Endothelial cell of umbilical vein (primary cell): Measurements from ENCODE around the gene LRRK1. TPM values are rescaled to one million over a fixed set of nuclear protein-coding genes. Genes with fewer than 3 reads are reported as not detected.

Source experiments
- BruUV-seq: library from RNA; stranded (reverse); fragments of 400-500 nt; replicated peaks from 2 replicates; lab custom pipeline; 2021; lab: Mats Ljungman, UMichigan
- CTCF ChIA-PET: fragments of 300-600, 350-600 bp; sonication (Branson Sonifier 250); formaldehyde crosslinking; loops from one replicate; lab custom pipeline; 2021; ENCODE audit warnings: antibody characterized with exemption, inconsistent platforms; lab: Charles Lee
- POLR2A ChIA-PET: fragments of 300-600, 350-600 bp; sonication (Branson Sonifier 250); formaldehyde crosslinking; loops from one replicate; lab custom pipeline; 2021; ENCODE audit warnings: antibody characterized with exemption, inconsistent platforms; lab: Charles Lee
- DNase-seq: peaks from one replicate; pipeline ENCODE4 v3.0.0-alpha.2; 2011; ENCODE audit warnings: low read depth, low spot score
- FAIRE-seq: peaks from 2 replicates; lab custom pipeline; 2011; peaks lifted over from hg19 to GRCh38; lab: Jason Lieb, UNC
- H2AFZ ChIP-seq: 2 replicates; pipeline ENCODE4 v1.6.0; 2012; ENCODE audit warnings: low read depth, low read length, control low read depth, inconsistent platforms
- H3K27ac ChIP-seq: 2 replicates; pipeline ENCODE4 v1.5.1; 2011; ENCODE audit warnings: low read depth, mild to moderate bottlenecking, control low read depth, low read length, moderate library complexity; ENCODE audit not compliant: insufficient read depth
- H3K27me3 ChIP-seq, 2 experiments: 2 replicates each; pipeline versions ENCODE4 v1.6.0 to v1.6.1; 2011; ENCODE audit warnings: low read length in 2 of 2, mixed read lengths in 1 of 2; ENCODE audit not compliant: control insufficient read depth in 2 of 2, insufficient read depth in 2 of 2
- H3K36me3 ChIP-seq, 2 experiments: 2 replicates in 1 of 2; 3 replicates in 1 of 2; pipeline ENCODE4 v1.5.1; 2011; ENCODE audit warnings: low read length in 2 of 2, mild to moderate bottlenecking in 1 of 2, moderate library complexity in 1 of 2; ENCODE audit not compliant: control insufficient read depth in 2 of 2, insufficient read depth in 2 of 2; ENCODE audit errors: extremely low read depth in 1 of 2
- H3K4me1 ChIP-seq: 3 replicates; pipeline ENCODE4 v1.5.1; 2011; ENCODE audit warnings: mild to moderate bottlenecking, low read length; ENCODE audit not compliant: control insufficient read depth, insufficient read depth; ENCODE audit errors: extremely low read depth
- H3K4me2 ChIP-seq: 2 replicates; pipeline ENCODE4 v1.6.1; 2011; ENCODE audit warnings: low read length, control low read depth, mixed read lengths; ENCODE audit not compliant: insufficient read depth
- H3K4me3 ChIP-seq, 3 experiments: fragments of 200-600 bp in 1 of 3; sonication (generic), shearing (Covaris generic) in 1 of 3; replicated peaks in 1 of 3; 2 replicates each; pipeline ENCODE4 v1.5.1; 2011 to 2016; ENCODE audit warnings: control low read depth in 3 of 3, low read length in 3 of 3, mild to moderate bottlenecking in 2 of 3, inconsistent platforms in 1 of 3, low read depth in 1 of 3, moderate library complexity in 1 of 3; ENCODE audit not compliant: insufficient read depth in 1 of 3
- H3K79me2 ChIP-seq: 2 replicates; pipeline ENCODE4 v1.6.0; 2012; ENCODE audit warnings: low read length, inconsistent platforms; ENCODE audit not compliant: control insufficient read depth, insufficient read depth
- H3K9ac ChIP-seq: replicated peaks from 2 replicates; pipeline ENCODE3; 2011; ENCODE audit warnings: low read length, control low read depth; ENCODE audit not compliant: insufficient read depth; ENCODE audit errors: extremely low read depth
- H3K9me1 ChIP-seq: replicated peaks from 3 replicates; pipeline ENCODE4 v1.6.0; 2011; ENCODE audit warnings: mild to moderate bottlenecking, low read length; ENCODE audit not compliant: control insufficient read depth, insufficient read depth; ENCODE audit errors: extremely low read depth
- H3K9me3 ChIP-seq: replicated peaks from 2 replicates; pipeline ENCODE4 v1.5.1; 2012; ENCODE audit warnings: low read length, inconsistent platforms; ENCODE audit not compliant: control insufficient read depth, insufficient read depth
- H4K20me1 ChIP-seq: replicated peaks from 2 replicates; pipeline ENCODE3; 2011; ENCODE audit warnings: mild to moderate bottlenecking, low read length; ENCODE audit not compliant: control insufficient read depth, insufficient read depth; ENCODE audit errors: extremely low read depth
- FOS ChIP-seq: IDR thresholded peaks from 2 replicates; pipeline ENCODE4 v1.6.1; 2011; ENCODE audit warnings: mild to moderate bottlenecking, low read length, moderate library complexity, borderline replicate concordance; ENCODE audit not compliant: insufficient read depth
- dilution Hi-C: fragments of 300-500 bp; cut with MboI; formaldehyde crosslinking; loops from one replicate; pipeline ENCODE4 v1.15.0; 2019; ENCODE audit warnings: low sequenced_read_pairs; ENCODE audit not compliant: extremely low pct_ligation_motif_present
- intact Hi-C: fragments of 100-400 bp; cut with micrococcal nuclease; formaldehyde crosslinking; loops from one replicate; pipeline ENCODE4 v1.10.0; 2022
- polyA plus RNA-seq, 4 experiments: library from polyadenylated mRNA; depleted of rRNA in 3 of 4; stranded (reverse) in 3 of 4; unstranded in 1 of 4; fragments of >200 nt; gene quantifications; 2 replicates each; pipeline versions ENCODE4 v1.2.1 to v1.2.3, GENCODE V29; 2011 to 2012; ENCODE audit warnings: missing spikeins in 1 of 4
- total RNA-seq: library from RNA; stranded (reverse); gene quantifications from 2 replicates; pipeline ENCODE4 v1.2.3, GENCODE V29; 2021
- TF ChIP-seq, protein P1 (sequence below), 2 donors: IDR thresholded peaks; 1 replicate in 1 of 2; 2 replicates in 1 of 2; pipeline ENCODE4 v1.5.1; 2011; ENCODE audit warnings: low read length in 2 of 2, mild to moderate bottlenecking in 2 of 2, moderate library complexity in 2 of 2, control low read depth in 1 of 2, inconsistent platforms in 1 of 2, low read depth in 1 of 2; ENCODE audit not compliant: insufficient read depth in 1 of 2; ENCODE audit errors: extremely low read depth in 1 of 2

Gene LRRK1
- total and polyA plus RNA-seq, 2 donors (not counting 3 experiments of a cell fraction or from before 2014, with no cell fraction given), result 11.0 to 22.1 TPM

GRCh38 chr15:101006931-101007691, 88.0 kb downstream of the LRRK1 start:
- FAIRE-seq (peak; percentile 92), DNase-seq (peak; percentile 75)
- no peak for TF ChIP-seq FOS
- TF ChIP-seq, protein P1, sequence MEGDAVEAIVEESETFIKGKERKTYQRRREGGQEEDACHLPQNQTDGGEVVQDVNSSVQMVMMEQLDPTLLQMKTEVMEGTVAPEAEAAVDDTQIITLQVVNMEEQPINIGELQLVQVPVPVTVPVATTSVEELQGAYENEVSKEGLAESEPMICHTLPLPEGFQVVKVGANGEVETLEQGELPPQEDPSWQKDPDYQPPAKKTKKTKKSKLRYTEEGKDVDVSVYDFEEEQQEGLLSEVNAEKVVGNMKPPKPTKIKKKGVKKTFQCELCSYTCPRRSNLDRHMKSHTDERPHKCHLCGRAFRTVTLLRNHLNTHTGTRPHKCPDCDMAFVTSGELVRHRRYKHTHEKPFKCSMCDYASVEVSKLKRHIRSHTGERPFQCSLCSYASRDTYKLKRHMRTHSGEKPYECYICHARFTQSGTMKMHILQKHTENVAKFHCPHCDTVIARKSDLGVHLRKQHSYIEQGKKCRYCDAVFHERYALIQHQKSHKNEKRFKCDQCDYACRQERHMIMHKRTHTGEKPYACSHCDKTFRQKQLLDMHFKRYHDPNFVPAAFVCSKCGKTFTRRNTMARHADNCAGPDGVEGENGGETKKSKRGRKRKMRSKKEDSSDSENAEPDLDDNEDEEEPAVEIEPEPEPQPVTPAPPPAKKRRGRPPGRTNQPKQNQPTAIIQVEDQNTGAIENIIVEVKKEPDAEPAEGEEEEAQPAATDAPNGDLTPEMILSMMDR (IDR thresholded peaks at IDR 0.05; ENCODE audit: extremely low read depth in 1 of 2, insufficient read depth in 1 of 2, low read depth in 1 of 2, low read length in 2 of 2), result peak; percentile 85 to 91
- H3K4me2 ChIP-seq, result no peak overlapping the region
- ChIA-PET POLR2A (interaction anchor here (0.6 to 1.5 kb wide), 2 partner anchors 89 to 245 kb away, joined by 3 to 7 read pairs; partner anchors contain the start of genes CHSY1 and LRRK1), CTCF (interaction anchor here (0.6 to 7.2 kb wide), 54 partner anchors 8 to 665 kb away, joined by 3 to 371 read pairs (median 5); partner anchors contain the start of genes ASB7, LINS1 and LRRK1)
- H3K27me3 ChIP-seq, result no peaks in the 10 kb centered on the region
- no peaks in the 10 kb centered on the region for H3K9me3 ChIP-seq
- H3K4me3 ChIP-seq, result no peak overlapping the region
- H2AFZ ChIP-seq, result peak overlapping the region; percentile 12
- intact Hi-C loops, result loop anchor here (1.0 to 5.0 kb wide), 8 partner anchors 34 to 664 kb away; no protein-coding TSS in a partner anchor
- dilution Hi-C loops, result no loop called here
- no peaks in the 10 kb centered on the region for H3K79me2 ChIP-seq
- BruUV-seq, result no TSS peak
- H3K4me1 ChIP-seq, result peaks cover 6% of the 10 kb centered on the region
- no peaks in the 10 kb centered on the region for H3K9me1 ChIP-seq
- H3K27ac ChIP-seq, result no peak overlapping the region
- no peak overlapping the region for H3K9ac ChIP-seq
- H3K36me3 ChIP-seq, result peaks cover 0 to 3% of the 10 kb centered on the region in 2 experiments
- H4K20me1 ChIP-seq, result no peaks in the 10 kb centered on the region
